GM23338 (cell line): Measurements from ENCODE around the gene ZNF532. TPM values are rescaled to one million over a fixed set of nuclear protein-coding genes. Genes with fewer than 3 reads are reported as not detected.

Source experiments
- ATAC-seq: fragments of 200-7000 bp; cut with Tn5 transposase; 3 replicates; pipeline ENCODE4 v1.9.1; 2020
- DNase-seq: peaks from one replicate; pipeline ENCODE4 v3.0.0-alpha.2; 2015; ENCODE audit warnings: low spot score
- H2AFZ ChIP-seq: fragments of 200-600 bp; sonication (generic); 2 replicates; pipeline ENCODE4 v1.8.0; 2016; ENCODE audit warnings: antibody characterized with exemption, mild to moderate bottlenecking, moderate library complexity
- H3F3A ChIP-seq: fragments of 200-600 bp; sonication (generic); replicated peaks from 2 replicates; pipeline ENCODE4 v1.8.0; 2017; ENCODE audit warnings: antibody characterized with exemption, mixed run types, low read depth
- H3K27ac ChIP-seq: fragments of 200-600 bp; sonication (generic); 2 replicates; pipeline ENCODE4 v1.6.1; 2016; ENCODE audit warnings: low read depth
- H3K27me3 ChIP-seq: fragments of 200-600 bp; sonication (generic); 2 replicates; pipeline ENCODE4 v1.8.0; 2016; ENCODE audit warnings: mild to moderate bottlenecking, mixed run types, moderate library complexity; ENCODE audit not compliant: insufficient read depth
- H3K36me3 ChIP-seq: fragments of 200-600 bp; sonication (generic); 2 replicates; pipeline ENCODE4 v1.8.0; 2016; ENCODE audit warnings: mild to moderate bottlenecking; ENCODE audit not compliant: insufficient read depth
- H3K4me1 ChIP-seq: fragments of 200-600 bp; sonication (generic); 2 replicates; pipeline ENCODE4 v1.8.0; 2016; ENCODE audit warnings: mild to moderate bottlenecking, moderate library complexity; ENCODE audit not compliant: insufficient read depth
- H3K4me2 ChIP-seq: fragments of 200-600 bp; sonication (generic); 2 replicates; pipeline ENCODE4 v1.7.1; 2017; ENCODE audit warnings: mixed run types
- H3K4me3 ChIP-seq: fragments of 200-600 bp; sonication (generic); 2 replicates; pipeline ENCODE4 v1.6.1; 2016; ENCODE audit warnings: mixed run types
- H3K79me2 ChIP-seq: fragments of 200-600 bp; sonication (generic); replicated peaks from 2 replicates; pipeline ENCODE4 v1.8.0; 2017; ENCODE audit warnings: mild to moderate bottlenecking; ENCODE audit not compliant: insufficient read depth
- H3K9me2 ChIP-seq: fragments of 200-600 bp; sonication (generic); 2 replicates; pipeline ENCODE4 v1.8.0; 2017; ENCODE audit not compliant: insufficient read depth
- H4K20me1 ChIP-seq: fragments of 200-600 bp; sonication (generic); replicated peaks from 2 replicates; pipeline ENCODE4 v1.8.0; 2017; ENCODE audit warnings: mild to moderate bottlenecking; ENCODE audit not compliant: insufficient read depth
- H3K27ac Mint-ChIP-seq: 2 replicates; pipeline ENCODE4 v1.8.0; 2020; ENCODE audit warnings: inconsistent platforms, mild to moderate bottlenecking, moderate library complexity, mixed read lengths
- H3K27me3 Mint-ChIP-seq: 3 replicates; pipeline ENCODE4 v1.8.0; 2022; ENCODE audit warnings: low read depth, mild to moderate bottlenecking, moderate library complexity, mixed read lengths, inconsistent platforms; ENCODE audit not compliant: insufficient read depth, poor library complexity
- H3K36me3 Mint-ChIP-seq: 3 replicates; pipeline ENCODE4 v1.8.0; 2021; ENCODE audit warnings: low read depth, mild to moderate bottlenecking, inconsistent platforms, moderate library complexity, mixed read lengths
- H3K4me1 Mint-ChIP-seq: 3 replicates; pipeline ENCODE4 v1.8.0; 2020; ENCODE audit warnings: mild to moderate bottlenecking, inconsistent platforms, mixed read lengths
- H3K4me3 Mint-ChIP-seq: 3 replicates; pipeline ENCODE4 v1.8.0; 2021; ENCODE audit warnings: moderate library complexity, mild to moderate bottlenecking, inconsistent platforms, mixed read lengths
- H3K9me3 Mint-ChIP-seq: 3 replicates; pipeline ENCODE4 v1.8.0; 2020; ENCODE audit warnings: moderate library complexity, mild to moderate bottlenecking, inconsistent platforms, mixed read lengths
- CREB1 ChIP-seq: fragments of 250-450 bp; sonication (Bioruptor Pico); IDR thresholded peaks from 2 replicates; pipeline ENCODE4 v1.5.0; 2020; ENCODE audit warnings: low read depth, mild to moderate bottlenecking, moderate library complexity
- EZH2 ChIP-seq: fragments of 200-600 bp; sonication (generic); IDR thresholded peaks from one replicate; pipeline ENCODE4 v1.8.0; 2017; ENCODE audit warnings: antibody characterized with exemption, mild to moderate bottlenecking, low read depth; ENCODE audit not compliant: unreplicated experiment
- EZH2phosphoT487 ChIP-seq: fragments of 200-600 bp; sonication (generic); IDR thresholded peaks from one replicate; pipeline ENCODE4 v1.8.1; 2018; ENCODE audit warnings: antibody characterized with exemption; ENCODE audit not compliant: unreplicated experiment
- JUNB ChIP-seq: IDR thresholded peaks from one replicate; pipeline ENCODE4 v1.6.1; 2016; ENCODE audit warnings: antibody characterized with exemption; ENCODE audit not compliant: unreplicated experiment
- NANOG ChIP-seq: IDR thresholded peaks from 2 replicates; pipeline ENCODE4 v1.6.1; 2016; ENCODE audit warnings: antibody characterized with exemption, borderline replicate concordance
- POLR2AphosphoS5 ChIP-seq: IDR thresholded peaks from 2 replicates; pipeline ENCODE4 v1.6.1; 2016; ENCODE audit warnings: antibody characterized with exemption, low read depth
- STAT1 ChIP-seq: IDR thresholded peaks from one replicate; pipeline ENCODE4 v1.6.1; 2016; ENCODE audit warnings: antibody characterized with exemption; ENCODE audit not compliant: unreplicated experiment
- ZNF114 ChIP-seq: fragments of 250-450 bp; sonication (Bioruptor Pico); IDR thresholded peaks from 2 replicates; pipeline ENCODE4 v1.5.0; 2020; ENCODE audit warnings: mild to moderate bottlenecking, moderate library complexity
- ZNF331 ChIP-seq: fragments of 250-450 bp; sonication (Bioruptor Pico); IDR thresholded peaks from 2 replicates; pipeline ENCODE4 v1.5.0; 2020; ENCODE audit warnings: low read depth, mild to moderate bottlenecking, moderate library complexity
- polyA plus RNA-seq: library from polyadenylated mRNA; unstranded; fragments of >200 nt; fragmentation: Nextera tagmentation; extraction: Ambion mirVana; gene quantifications from 2 replicates; pipeline ENCODE4 v1.2.1, GENCODE V29; 2016
- total RNA-seq: library from RNA; depleted of rRNA; stranded (reverse); fragments of >200 nt; shearing (Covaris generic); gene quantifications from 2 replicates; pipeline ENCODE4 v1.2.3, GENCODE V29; 2014
- TF ChIP-seq, protein P1 (sequence below): IDR thresholded peaks from 2 replicates; pipeline ENCODE4 v1.6.1; 2016; ENCODE audit warnings: antibody characterized with exemption
- TF ChIP-seq, protein P2 (sequence below), 2 experiments: fragments of 200-600 bp in 1 of 2; sonication (generic) in 1 of 2; conservative IDR thresholded peaks; 2 replicates each; pipeline versions ENCODE4 v1.5.1 to v1.6.1; 2016 to 2017; ENCODE audit warnings: antibody characterized with exemption in 2 of 2, low read depth in 2 of 2, mild to moderate bottlenecking in 2 of 2, moderate library complexity in 1 of 2
- TF ChIP-seq, protein P3 (sequence below): IDR thresholded peaks from one replicate; pipeline ENCODE4 v1.6.1; 2018; ENCODE audit warnings: antibody characterized with exemption; ENCODE audit not compliant: unreplicated experiment
- TF ChIP-seq, protein P4 (sequence below): fragments of 250-450 bp; sonication (Bioruptor Pico); IDR thresholded peaks from 2 replicates; pipeline ENCODE4 v1.5.0; 2020; ENCODE audit warnings: mild to moderate bottlenecking, moderate library complexity

The ZNF532 gene
- total and polyA plus RNA-seq, 2 experiments from 2014 or later = 51.5 to 225 TPM

DNA sequence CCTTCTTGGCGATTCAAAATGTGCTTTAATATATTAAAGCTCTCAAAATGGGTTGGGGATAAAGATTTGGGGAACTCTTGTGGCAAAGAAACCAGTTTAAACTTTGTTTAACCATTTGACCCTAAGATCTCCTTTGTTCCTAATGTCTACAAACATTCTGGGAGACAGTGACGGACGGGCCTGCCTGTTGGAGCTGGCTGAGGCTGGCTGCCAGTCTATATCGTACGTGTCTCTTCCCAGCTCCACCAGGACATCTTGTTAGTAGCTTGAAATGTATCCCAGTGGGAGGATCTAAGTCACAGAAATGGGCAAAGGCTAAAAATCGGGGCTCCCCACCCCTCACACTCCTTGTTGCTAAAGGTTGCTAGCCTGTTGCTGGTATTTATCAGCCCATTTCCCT lies 30.7 kb downstream of the ZNF532 start:
- Histone ChIP-seq H3F3A (peaks cover 12% of the 10 kb centered on the region), H3K4me3 (no peak overlapping the region), H3K27me3 (no peaks in the 10 kb centered on the region), H3K79me2 (peaks cover 100% of the 10 kb centered on the region), H3K36me3 (peaks cover 16% of the 10 kb centered on the region), H3K27ac (peak overlapping the region; percentile 73), H3K9me2 (no peaks in the 10 kb centered on the region), H3K4me2 (no peak overlapping the region), H3K4me1 (peaks cover 74% of the 10 kb centered on the region), H4K20me1 (peaks cover 74% of the 10 kb centered on the region), H2AFZ (no peak overlapping the region)
- peaks cover 74% of the 10 kb centered on the region for H3K4me1 Mint-ChIP-seq
- peaks cover 15% of the 10 kb centered on the region for H3K27me3 Mint-ChIP-seq
- ATAC-seq (no peak), DNase-seq (no peak)
- no peaks in the 10 kb centered on the region for H3K9me3 Mint-ChIP-seq
- peaks cover 83% of the 10 kb centered on the region for H3K36me3 Mint-ChIP-seq
- no peak overlapping the region for H3K4me3 Mint-ChIP-seq
- peak overlapping the region; percentile 53; the same call in 1 of the 2 replicates for H3K27ac Mint-ChIP-seq
- TF ChIP-seq JUNB = no peak
- no peak for TF ChIP-seq EZH2phosphoT487
- TF ChIP-seq POLR2AphosphoS5 = no peak
- no peak for TF ChIP-seq EZH2
- TF ChIP-seq, protein P1, sequence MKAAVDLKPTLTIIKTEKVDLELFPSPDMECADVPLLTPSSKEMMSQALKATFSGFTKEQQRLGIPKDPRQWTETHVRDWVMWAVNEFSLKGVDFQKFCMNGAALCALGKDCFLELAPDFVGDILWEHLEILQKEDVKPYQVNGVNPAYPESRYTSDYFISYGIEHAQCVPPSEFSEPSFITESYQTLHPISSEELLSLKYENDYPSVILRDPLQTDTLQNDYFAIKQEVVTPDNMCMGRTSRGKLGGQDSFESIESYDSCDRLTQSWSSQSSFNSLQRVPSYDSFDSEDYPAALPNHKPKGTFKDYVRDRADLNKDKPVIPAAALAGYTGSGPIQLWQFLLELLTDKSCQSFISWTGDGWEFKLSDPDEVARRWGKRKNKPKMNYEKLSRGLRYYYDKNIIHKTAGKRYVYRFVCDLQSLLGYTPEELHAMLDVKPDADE = no peak
- TF ChIP-seq, protein P2, sequence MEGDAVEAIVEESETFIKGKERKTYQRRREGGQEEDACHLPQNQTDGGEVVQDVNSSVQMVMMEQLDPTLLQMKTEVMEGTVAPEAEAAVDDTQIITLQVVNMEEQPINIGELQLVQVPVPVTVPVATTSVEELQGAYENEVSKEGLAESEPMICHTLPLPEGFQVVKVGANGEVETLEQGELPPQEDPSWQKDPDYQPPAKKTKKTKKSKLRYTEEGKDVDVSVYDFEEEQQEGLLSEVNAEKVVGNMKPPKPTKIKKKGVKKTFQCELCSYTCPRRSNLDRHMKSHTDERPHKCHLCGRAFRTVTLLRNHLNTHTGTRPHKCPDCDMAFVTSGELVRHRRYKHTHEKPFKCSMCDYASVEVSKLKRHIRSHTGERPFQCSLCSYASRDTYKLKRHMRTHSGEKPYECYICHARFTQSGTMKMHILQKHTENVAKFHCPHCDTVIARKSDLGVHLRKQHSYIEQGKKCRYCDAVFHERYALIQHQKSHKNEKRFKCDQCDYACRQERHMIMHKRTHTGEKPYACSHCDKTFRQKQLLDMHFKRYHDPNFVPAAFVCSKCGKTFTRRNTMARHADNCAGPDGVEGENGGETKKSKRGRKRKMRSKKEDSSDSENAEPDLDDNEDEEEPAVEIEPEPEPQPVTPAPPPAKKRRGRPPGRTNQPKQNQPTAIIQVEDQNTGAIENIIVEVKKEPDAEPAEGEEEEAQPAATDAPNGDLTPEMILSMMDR (conservative IDR thresholded peaks at IDR 0.05; ENCODE audit: low read depth in 2 of 2) = no peak
- TF ChIP-seq ZNF331 (CRISPR knock-in tag) = no peak
- TF ChIP-seq, protein P3, sequence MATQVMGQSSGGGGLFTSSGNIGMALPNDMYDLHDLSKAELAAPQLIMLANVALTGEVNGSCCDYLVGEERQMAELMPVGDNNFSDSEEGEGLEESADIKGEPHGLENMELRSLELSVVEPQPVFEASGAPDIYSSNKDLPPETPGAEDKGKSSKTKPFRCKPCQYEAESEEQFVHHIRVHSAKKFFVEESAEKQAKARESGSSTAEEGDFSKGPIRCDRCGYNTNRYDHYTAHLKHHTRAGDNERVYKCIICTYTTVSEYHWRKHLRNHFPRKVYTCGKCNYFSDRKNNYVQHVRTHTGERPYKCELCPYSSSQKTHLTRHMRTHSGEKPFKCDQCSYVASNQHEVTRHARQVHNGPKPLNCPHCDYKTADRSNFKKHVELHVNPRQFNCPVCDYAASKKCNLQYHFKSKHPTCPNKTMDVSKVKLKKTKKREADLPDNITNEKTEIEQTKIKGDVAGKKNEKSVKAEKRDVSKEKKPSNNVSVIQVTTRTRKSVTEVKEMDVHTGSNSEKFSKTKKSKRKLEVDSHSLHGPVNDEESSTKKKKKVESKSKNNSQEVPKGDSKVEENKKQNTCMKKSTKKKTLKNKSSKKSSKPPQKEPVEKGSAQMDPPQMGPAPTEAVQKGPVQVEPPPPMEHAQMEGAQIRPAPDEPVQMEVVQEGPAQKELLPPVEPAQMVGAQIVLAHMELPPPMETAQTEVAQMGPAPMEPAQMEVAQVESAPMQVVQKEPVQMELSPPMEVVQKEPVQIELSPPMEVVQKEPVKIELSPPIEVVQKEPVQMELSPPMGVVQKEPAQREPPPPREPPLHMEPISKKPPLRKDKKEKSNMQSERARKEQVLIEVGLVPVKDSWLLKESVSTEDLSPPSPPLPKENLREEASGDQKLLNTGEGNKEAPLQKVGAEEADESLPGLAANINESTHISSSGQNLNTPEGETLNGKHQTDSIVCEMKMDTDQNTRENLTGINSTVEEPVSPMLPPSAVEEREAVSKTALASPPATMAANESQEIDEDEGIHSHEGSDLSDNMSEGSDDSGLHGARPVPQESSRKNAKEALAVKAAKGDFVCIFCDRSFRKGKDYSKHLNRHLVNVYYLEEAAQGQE = no peak
- no peak for TF ChIP-seq ZNF114
- no peak for TF ChIP-seq STAT1
- TF ChIP-seq, protein P4, sequence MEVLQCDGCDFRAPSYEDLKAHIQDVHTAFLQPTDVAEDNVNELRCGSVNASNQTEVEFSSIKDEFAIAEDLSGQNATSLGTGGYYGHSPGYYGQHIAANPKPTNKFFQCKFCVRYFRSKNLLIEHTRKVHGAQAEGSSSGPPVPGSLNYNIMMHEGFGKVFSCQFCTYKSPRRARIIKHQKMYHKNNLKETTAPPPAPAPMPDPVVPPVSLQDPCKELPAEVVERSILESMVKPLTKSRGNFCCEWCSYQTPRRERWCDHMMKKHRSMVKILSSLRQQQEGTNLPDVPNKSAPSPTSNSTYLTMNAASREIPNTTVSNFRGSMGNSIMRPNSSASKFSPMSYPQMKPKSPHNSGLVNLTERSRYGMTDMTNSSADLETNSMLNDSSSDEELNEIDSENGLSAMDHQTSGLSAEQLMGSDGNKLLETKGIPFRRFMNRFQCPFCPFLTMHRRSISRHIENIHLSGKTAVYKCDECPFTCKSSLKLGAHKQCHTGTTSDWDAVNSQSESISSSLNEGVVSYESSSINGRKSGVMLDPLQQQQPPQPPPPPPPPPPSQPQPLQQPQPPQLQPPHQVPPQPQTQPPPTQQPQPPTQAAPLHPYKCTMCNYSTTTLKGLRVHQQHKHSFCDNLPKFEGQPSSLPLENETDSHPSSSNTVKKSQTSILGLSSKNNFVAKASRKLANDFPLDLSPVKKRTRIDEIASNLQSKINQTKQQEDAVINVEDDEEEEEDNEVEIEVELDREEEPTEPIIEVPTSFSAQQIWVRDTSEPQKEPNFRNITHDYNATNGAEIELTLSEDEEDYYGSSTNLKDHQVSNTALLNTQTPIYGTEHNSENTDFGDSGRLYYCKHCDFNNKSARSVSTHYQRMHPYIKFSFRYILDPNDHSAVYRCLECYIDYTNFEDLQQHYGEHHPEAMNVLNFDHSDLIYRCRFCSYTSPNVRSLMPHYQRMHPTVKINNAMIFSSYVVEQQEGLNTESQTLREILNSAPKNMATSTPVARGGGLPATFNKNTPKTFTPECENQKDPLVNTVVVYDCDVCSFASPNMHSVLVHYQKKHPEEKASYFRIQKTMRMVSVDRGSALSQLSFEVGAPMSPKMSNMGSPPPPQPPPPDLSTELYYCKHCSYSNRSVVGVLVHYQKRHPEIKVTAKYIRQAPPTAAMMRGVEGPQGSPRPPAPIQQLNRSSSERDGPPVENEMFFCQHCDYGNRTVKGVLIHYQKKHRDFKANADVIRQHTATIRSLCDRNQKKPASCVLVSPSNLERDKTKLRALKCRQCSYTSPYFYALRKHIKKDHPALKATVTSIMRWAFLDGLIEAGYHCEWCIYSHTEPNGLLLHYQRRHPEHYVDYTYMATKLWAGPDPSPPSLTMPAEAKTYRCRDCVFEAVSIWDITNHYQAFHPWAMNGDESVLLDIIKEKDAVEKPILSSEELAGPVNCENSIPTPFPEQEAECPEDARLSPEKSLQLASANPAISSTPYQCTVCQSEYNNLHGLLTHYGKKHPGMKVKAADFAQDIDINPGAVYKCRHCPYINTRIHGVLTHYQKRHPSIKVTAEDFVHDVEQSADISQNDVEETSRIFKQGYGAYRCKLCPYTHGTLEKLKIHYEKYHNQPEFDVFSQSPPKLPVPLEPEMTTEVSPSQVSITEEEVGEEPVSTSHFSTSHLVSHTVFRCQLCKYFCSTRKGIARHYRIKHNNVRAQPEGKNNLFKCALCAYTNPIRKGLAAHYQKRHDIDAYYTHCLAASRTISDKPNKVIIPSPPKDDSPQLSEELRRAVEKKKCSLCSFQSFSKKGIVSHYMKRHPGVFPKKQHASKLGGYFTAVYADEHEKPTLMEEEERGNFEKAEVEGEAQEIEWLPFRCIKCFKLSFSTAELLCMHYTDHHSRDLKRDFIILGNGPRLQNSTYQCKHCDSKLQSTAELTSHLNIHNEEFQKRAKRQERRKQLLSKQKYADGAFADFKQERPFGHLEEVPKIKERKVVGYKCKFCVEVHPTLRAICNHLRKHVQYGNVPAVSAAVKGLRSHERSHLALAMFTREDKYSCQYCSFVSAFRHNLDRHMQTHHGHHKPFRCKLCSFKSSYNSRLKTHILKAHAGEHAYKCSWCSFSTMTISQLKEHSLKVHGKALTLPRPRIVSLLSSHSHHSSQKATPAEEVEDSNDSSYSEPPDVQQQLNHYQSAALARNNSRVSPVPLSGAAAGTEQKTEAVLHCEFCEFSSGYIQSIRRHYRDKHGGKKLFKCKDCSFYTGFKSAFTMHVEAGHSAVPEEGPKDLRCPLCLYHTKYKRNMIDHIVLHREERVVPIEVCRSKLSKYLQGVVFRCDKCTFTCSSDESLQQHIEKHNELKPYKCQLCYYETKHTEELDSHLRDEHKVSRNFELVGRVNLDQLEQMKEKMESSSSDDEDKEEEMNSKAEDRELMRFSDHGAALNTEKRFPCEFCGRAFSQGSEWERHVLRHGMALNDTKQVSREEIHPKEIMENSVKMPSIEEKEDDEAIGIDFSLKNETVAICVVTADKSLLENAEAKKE = no peak
- TF ChIP-seq CREB1 (CRISPR knock-in tag) = no peak
- TF ChIP-seq NANOG = no peak
